PFSK-1 (cell line): ENCODE results near the gene PARP15.

Experiments used
- FOXP2 ChIP-seq: optimal IDR thresholded peaks from 2 replicates; pipeline ENCODE3; 2011; ENCODE audit warnings: borderline replicate concordance, control low read depth, inconsistent platforms; ENCODE audit not compliant: insufficient read depth; ENCODE audit errors: extremely low read length, extremely low read depth
- POLR2AphosphoS5 ChIP-seq: IDR thresholded peaks from 2 replicates; pipeline ENCODE4 v1.6.1; 2012; ENCODE audit warnings: low read depth, mild to moderate bottlenecking, control low read depth, low read length, moderate library complexity
- REST ChIP-seq, 2 experiments: IDR thresholded peaks; 2 replicates each; pipeline versions ENCODE4 v1.6.1 to v1.8.0; 2011 to 2012; ENCODE audit warnings: low read depth in 2 of 2, low read length in 2 of 2, control low read depth in 1 of 2, inconsistent platforms in 1 of 2, mild to moderate bottlenecking in 1 of 2, moderate library complexity in 1 of 2; ENCODE audit not compliant: insufficient read depth in 1 of 2
- SIN3A ChIP-seq: IDR thresholded peaks from 2 replicates; pipeline ENCODE4 v1.6.1; 2012; ENCODE audit warnings: mild to moderate bottlenecking, low read length, moderate library complexity, borderline replicate concordance; ENCODE audit not compliant: insufficient read depth
- TAF1 ChIP-seq: IDR thresholded peaks from 2 replicates; pipeline ENCODE4 v1.6.1; 2012; ENCODE audit warnings: low read length, control low read depth, borderline replicate concordance; ENCODE audit not compliant: insufficient read depth

PARP15 gene

GRCh38 chr3:122587572-122587971, 10.1 kb downstream of the PARP15 start:
- TF ChIP-seq POLR2AphosphoS5 = no peak
- no peak for TF ChIP-seq REST (IDR thresholded peaks at IDR 0.05; ENCODE audit: insufficient read depth in 1 of 2, low read depth in 2 of 2, low read length in 2 of 2)
- TF ChIP-seq SIN3A = no peak
- TF ChIP-seq FOXP2 = no peak

GRCh38 chr3:122589297-122589696, 11.8 kb downstream of the PARP15 start:
- TF ChIP-seq SIN3A (no peak), TAF1 (no peak), POLR2AphosphoS5 (no peak)

GRCh38 chr3:122590610-122591009, 13.2 kb downstream of the PARP15 start:
- TF ChIP-seq REST (IDR thresholded peaks at IDR 0.05; ENCODE audit: insufficient read depth in 1 of 2, low read depth in 2 of 2, low read length in 2 of 2) (no peak), FOXP2 (no peak)

- no peak for TF ChIP-seq FOXP2
- no peak for TF ChIP-seq REST (IDR thresholded peaks at IDR 0.05; ENCODE audit: insufficient read depth in 1 of 2, low read depth in 2 of 2, low read length in 2 of 2)
- TF ChIP-seq TAF1 = no peak
- TF ChIP-seq POLR2AphosphoS5 = no peak
These were observed 16.6 kb downstream of the PARP15 start for GRCh38 chr3:122594025-122594424.

- TF ChIP-seq SIN3A (no peak), POLR2AphosphoS5 (no peak), FOXP2 (no peak), REST (IDR thresholded peaks at IDR 0.05; ENCODE audit: insufficient read depth in 1 of 2, low read depth in 2 of 2, low read length in 2 of 2) (no peak), TAF1 (no peak)
These were observed 20.7 kb downstream of the PARP15 start for GRCh38 chr3:122598151-122598550.

GRCh38 chr3:122598556-122598955, 21.1 kb downstream of the PARP15 start:
- TF ChIP-seq TAF1 (no peak), REST (IDR thresholded peaks at IDR 0.05; ENCODE audit: insufficient read depth in 1 of 2, low read depth in 2 of 2, low read length in 2 of 2) (no peak), SIN3A (no peak), POLR2AphosphoS5 (no peak), FOXP2 (no peak)
